Epidermal melanocyte (primary cell): ENCODE measurements around the gene SCNM1.
"Not testable (repeated sequence)": the region's sequence is repeated elsewhere in the genome, so short reads cannot be mapped to it uniquely, and the experiment has no call there.

Experiments used
- DNase-seq: peaks from one replicate; pipeline ENCODE4 v3.0.0; 2011; ENCODE audit warnings: low spot score; ENCODE audit not compliant: insufficient read length

The SCNM1 gene

DNA sequence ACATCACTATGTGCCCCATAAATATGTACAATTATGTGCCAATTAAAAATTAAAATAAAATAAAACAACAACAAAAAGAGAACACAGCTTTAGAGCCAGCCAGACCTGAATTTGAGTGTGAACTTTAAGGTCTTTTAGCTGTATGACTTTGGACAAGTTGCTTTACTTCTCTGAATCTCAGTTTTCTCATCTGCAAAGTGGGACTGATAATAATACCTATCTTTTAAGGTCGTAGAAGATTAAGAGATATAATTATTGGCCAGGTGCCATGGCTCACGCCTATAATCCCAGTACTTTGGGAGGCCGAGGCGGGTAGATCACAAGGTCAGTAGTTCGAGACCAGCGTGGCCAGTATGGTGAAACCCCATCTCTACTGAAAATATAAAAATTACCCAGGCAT is 27.4 kb downstream of the SCNM1 start:
- no peak for DNase-seq

DNA sequence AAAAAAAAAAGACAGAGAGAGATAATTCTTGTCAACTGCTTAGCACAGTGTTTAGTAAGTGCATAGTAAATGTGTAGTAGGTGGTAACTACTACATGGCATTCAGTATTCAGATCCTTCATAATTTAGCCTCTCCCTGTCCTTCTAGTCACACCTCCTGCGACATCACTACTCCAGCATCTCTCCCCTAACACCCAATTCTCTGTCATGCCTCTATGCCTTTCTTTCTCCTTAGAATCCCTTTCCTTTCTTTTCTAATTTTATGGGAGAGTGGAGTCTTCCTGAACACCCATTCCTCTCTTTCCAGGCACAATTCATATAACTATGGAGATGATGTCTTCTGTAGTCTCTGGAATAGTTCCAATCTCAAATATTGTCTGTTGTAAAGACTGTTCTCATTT is 27.9 kb downstream of the SCNM1 start:
- no peak for DNase-seq

DNA sequence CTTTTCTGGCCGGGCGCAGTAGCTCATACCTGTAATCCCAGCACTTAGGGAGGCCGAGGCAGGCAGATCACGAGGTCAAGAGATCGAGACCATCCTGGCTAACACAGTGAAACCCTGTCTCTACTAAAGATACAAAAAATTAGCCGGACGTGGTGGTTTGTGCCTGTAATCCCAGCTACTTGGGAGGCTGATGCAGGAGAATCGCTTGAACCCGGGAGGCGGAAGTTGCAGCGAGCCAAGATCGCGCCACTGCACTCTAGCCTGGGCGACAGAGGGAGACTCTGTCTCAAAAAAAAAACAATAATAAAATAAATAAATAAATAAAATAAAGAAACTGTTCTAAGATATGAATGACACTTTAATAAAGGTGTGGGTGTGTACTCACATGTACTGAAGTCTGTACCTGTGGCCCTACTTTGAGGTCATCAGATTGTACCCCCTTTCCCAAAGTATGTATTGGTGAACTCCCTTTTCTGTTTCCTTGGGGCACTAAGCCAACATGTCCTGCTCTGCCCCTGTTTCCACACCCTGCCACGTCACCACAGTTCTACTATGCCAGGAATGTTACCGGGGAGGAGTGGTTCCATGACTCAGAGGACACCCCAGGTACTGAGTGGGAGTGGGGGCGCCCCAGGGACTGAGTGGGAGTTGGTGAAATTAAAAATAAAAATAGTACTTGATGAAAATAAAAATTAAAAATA is 29.1 kb downstream of the SCNM1 start:
- not testable (repeated sequence) for DNase-seq

- DNase-seq = no peak
These were observed 30.4 kb downstream of the SCNM1 start for GRCh38 chr1:151196292-151196800.

- DNase-seq = no peak
These were observed 31.9 kb downstream of the SCNM1 start for GRCh38 chr1:151197863-151198253.

DNA sequence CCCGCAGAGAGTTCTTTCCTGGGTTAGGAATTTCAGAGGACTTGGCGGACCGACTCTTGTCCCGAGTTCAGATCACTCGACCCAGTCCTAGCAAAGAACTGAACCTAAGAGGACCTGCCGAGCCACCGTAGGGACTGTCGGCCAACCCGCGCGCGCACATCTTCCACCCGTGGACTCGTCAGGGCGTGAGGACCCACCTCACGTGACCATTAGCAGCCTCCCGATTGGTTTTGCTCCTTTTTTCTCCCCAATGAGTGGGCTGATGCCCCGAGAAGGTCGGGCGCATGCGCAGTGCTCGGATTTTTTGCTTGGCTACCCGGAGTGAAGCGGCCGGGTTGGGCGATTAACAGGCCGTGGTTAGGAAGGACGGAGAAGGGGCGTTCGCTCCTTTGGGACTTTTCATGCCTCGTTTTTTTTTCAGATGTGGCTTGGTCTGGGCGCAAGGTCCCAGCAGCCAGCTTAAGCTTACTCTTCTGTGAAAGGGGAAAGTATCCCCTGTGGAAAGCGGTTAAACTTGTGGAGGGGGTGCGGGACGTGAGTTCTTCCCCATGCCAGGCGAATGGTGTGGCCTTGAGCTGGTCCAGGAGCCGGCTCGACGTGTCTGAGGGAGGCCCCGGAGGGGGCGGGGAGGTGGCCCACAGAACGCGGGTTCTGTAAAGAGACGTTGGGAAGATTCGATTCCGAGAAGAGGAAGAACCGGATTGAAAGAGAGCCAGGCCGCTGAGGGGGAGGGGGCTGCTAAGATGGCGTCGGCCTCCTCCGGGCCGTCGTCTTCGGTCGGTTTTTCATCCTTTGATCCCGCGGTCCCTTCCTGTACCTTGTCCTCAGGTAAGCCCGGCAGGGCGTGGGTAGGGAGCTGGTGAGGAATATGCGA is 32.5 kb downstream of the SCNM1 start, which contains the start of gene PIP5K1A:
Gene PIP5K1A, plus strand, starts transcription at position 299 of the 874 bp plus-strand sequence. Its CDS starts 445 bp downstream, at position 744.
- DNase-seq = peak; percentile 97

- DNase-seq = peak; percentile 46
These were observed 34.1 kb downstream of the SCNM1 start for GRCh38 chr1:151199873-151200581.

DNA sequence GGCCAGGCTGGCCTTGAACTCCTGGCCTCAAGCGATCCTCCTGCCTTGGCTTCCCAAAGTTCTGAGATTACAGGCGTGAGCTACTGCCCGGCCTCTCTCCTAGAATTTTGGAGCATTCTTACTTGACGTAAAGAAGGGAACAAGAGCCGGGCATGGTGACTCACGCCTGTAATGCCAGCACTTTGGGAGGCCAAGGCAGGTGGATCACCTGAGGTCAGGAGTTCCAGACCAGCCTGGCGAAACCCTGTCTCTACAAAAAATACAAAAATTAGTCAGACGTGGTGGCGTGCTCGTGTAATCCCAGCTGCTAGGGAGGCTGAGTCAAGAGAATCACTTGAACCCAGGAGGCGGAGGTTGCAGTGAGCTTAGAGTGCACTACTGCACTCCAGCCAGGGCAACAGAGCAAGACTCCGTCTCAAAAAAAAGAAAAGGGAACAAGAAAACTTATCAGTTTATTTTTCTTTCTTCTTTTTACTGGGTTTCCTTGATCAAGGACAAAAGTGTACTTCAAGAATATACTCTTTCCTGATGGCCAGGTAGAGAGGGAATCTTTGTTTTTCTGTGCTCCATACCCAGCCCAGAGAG is 39.5 kb downstream of the SCNM1 start:
- DNase-seq = not testable (repeated sequence)

DNA sequence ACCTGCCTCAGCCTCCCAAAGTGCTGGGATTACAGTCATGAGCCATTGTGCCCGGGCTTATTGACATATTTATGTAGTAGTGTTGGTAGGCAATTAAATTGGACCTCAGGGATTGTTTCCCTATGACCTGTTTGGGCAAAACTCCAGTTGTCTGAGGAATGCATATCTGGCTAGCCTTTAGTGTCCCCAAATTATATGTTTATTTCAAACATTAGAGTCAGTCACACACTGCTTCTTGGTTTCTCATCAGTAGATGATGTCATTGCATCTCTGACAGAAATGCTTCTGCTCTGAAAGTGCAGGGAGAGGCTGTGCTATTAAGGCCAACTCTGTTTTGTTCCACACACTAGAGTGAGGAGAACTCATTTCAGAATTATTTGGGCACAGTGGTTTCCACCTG is 44.9 kb downstream of the SCNM1 start:
- DNase-seq = no peak

DNA sequence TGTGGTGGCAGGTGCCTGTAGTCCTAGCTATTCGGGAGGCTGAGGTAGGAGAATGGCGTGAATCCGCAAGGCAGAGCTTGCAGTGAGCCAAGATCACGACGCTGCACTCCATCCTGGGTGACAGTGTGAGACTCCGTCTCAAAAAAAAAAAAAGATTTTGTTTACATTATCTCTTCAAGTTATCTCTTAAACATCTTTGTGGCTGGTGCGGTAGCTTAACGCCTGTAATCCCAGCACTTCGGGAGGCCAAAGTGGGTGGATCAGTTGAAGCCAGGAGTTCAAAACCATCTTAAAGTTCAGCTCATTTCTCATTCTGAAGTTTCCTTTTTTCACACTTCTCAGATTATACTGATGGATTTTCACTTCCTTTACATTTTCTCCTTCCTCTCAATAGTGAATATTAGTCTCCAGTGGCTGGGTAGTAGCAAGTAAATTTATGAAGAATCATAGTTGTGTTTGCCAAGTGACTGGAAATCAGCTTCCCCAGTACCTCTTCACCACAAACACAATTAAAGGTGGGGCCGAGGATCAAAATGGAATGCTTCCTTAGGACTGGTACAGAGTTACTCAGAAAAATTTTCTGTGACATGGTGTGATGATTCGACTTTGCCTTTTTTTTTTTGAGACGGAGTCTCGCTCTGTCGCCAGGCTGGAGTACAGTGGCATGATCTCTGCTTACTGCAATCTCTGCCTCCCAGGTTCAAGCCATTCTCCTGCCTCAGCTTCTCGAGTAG is 46.2 kb downstream of the SCNM1 start:
- no peak for DNase-seq

DNA sequence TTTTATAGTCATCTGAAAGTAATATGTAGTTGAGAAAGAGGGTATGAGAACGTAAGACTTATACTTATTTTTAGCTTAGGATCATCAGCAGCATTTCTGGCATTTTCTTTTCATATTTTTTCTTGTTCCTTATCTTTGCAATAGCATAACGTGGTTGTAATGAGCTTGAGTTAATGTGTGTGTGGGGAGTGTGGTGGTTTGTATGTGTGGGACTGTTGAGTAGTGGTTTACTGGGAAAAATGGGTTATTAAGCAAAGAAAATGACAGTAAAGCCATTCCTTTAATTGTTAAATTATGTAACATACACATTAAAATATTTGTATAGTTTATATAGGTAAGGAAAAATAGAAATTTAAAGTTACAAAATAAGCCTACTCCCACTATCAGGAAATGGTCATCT is 47.6 kb downstream of the SCNM1 start:
- no peak for DNase-seq
